Loucy (cell line): ENCODE results near the gene STUB1.

Experiments
- CTCF ChIP-seq: fragments of 200-600 bp; sonication (generic); conservative IDR thresholded peaks from 2 replicates; pipeline ENCODE4 v1.5.1; 2014; ENCODE audit warnings: mild to moderate bottlenecking, antibody characterized with exemption, low read length
- EZH2phosphoT487 ChIP-seq: fragments of 200-600 bp; IDR thresholded peaks from 2 replicates; pipeline ENCODE4 v1.6.1; 2018; ENCODE audit warnings: antibody characterized with exemption, mild to moderate bottlenecking, moderate library complexity, borderline replicate concordance

GRCh38 chr16:684071-684794 lies 4.0 kb downstream of the STUB1 start, which contains the start of gene JMJD8:
- no peak for TF ChIP-seq CTCF
- no peak for TF ChIP-seq EZH2phosphoT487
